DOHH2 (cell line): Measurements from ENCODE around the gene SLC45A1.

Experiments
- CTCF ChIP-seq: fragments of 200-600 bp; sonication (generic); IDR thresholded peaks from one replicate; pipeline ENCODE4 v1.5.1; 2014; ENCODE audit warnings: antibody characterized with exemption, mild to moderate bottlenecking, low read depth, low read length; ENCODE audit not compliant: poor library complexity, severe bottlenecking
- EZH2phosphoT487 ChIP-seq: fragments of 200-600 bp; sonication (generic); IDR thresholded peaks from 2 replicates; pipeline ENCODE4 v1.6.1; 2017; ENCODE audit warnings: borderline replicate concordance, mild to moderate bottlenecking, antibody characterized with exemption, low read length, moderate library complexity, mixed read lengths

- TF ChIP-seq CTCF (no peak), EZH2phosphoT487 (no peak)
Measured at GRCh38 chr1:8312235-8313218, 5.4 kb upstream of the SLC45A1 start.
